SK-N-SH treated with all-trans-retinoic acid at 6 μM for 48 hours (cell line): ENCODE measurements around the gene NBEAL1.

Experiments used
- BACH2 ChIP-seq: fragments of 250-450 bp; sonication (Bioruptor Pico); IDR thresholded peaks from 2 replicates; pipeline ENCODE4 v1.9.0; 2021; ENCODE audit warnings: mild to moderate bottlenecking, borderline replicate concordance
- OSR1 ChIP-seq: fragments of 250-450 bp; sonication (Bioruptor Pico); IDR thresholded peaks from 2 replicates; pipeline ENCODE4 v1.8.0; 2022; ENCODE audit warnings: moderate library complexity, mild to moderate bottlenecking, inconsistent platforms
- PATZ1 ChIP-seq: fragments of 250-450 bp; sonication (Bioruptor Pico); IDR thresholded peaks from 2 replicates; pipeline ENCODE4 v1.8.0; 2020; ENCODE audit warnings: mild to moderate bottlenecking, moderate library complexity, borderline replicate concordance
- POU6F1 ChIP-seq: fragments of 250-450 bp; sonication (Bioruptor Pico); IDR thresholded peaks from 2 replicates; pipeline ENCODE4 v1.8.0; 2021; ENCODE audit warnings: low read depth, mild to moderate bottlenecking, moderate library complexity, borderline replicate concordance
- PPARA ChIP-seq: fragments of 250-450 bp; sonication (Bioruptor Pico); IDR thresholded peaks from 2 replicates; pipeline ENCODE4 v1.5.0; 2020; ENCODE audit warnings: mild to moderate bottlenecking, borderline replicate concordance
- TOX ChIP-seq: fragments of 250-450 bp; sonication (Bioruptor Pico); IDR thresholded peaks from 2 replicates; pipeline ENCODE4 v1.8.0; 2021; ENCODE audit warnings: mild to moderate bottlenecking, moderate library complexity, borderline replicate concordance
- ZFP30 ChIP-seq: fragments of 450-650 bp; formaldehyde crosslinking; IDR thresholded peaks from 2 replicates; pipeline ENCODE4 v1.5.0; 2022; ENCODE audit warnings: mild to moderate bottlenecking, moderate library complexity
- ZNF565 ChIP-seq: fragments of 450-650 bp; formaldehyde crosslinking; conservative IDR thresholded peaks from 2 replicates; pipeline ENCODE4 v1.5.0; 2020; ENCODE audit warnings: low read depth, mild to moderate bottlenecking, moderate library complexity
- TF ChIP-seq, protein P1 (sequence below): fragments of 250-450 bp; sonication (Bioruptor Pico); IDR thresholded peaks from 2 replicates; pipeline ENCODE4 v1.5.0; 2020; ENCODE audit warnings: mild to moderate bottlenecking, moderate library complexity

GRCh38 chr2:203045867-203046266 is 31.2 kb downstream of the NBEAL1 start:
- TF ChIP-seq ZNF565 (CRISPR knock-in tag) (no peak), TOX (CRISPR knock-in tag) (no peak), OSR1 (CRISPR knock-in tag) (no peak), ZFP30 (CRISPR knock-in tag) (no peak), PATZ1 (CRISPR knock-in tag) (no peak), PPARA (CRISPR knock-in tag) (no peak), BACH2 (CRISPR knock-in tag) (no peak), POU6F1 (CRISPR knock-in tag) (no peak)
- TF ChIP-seq, protein P1, sequence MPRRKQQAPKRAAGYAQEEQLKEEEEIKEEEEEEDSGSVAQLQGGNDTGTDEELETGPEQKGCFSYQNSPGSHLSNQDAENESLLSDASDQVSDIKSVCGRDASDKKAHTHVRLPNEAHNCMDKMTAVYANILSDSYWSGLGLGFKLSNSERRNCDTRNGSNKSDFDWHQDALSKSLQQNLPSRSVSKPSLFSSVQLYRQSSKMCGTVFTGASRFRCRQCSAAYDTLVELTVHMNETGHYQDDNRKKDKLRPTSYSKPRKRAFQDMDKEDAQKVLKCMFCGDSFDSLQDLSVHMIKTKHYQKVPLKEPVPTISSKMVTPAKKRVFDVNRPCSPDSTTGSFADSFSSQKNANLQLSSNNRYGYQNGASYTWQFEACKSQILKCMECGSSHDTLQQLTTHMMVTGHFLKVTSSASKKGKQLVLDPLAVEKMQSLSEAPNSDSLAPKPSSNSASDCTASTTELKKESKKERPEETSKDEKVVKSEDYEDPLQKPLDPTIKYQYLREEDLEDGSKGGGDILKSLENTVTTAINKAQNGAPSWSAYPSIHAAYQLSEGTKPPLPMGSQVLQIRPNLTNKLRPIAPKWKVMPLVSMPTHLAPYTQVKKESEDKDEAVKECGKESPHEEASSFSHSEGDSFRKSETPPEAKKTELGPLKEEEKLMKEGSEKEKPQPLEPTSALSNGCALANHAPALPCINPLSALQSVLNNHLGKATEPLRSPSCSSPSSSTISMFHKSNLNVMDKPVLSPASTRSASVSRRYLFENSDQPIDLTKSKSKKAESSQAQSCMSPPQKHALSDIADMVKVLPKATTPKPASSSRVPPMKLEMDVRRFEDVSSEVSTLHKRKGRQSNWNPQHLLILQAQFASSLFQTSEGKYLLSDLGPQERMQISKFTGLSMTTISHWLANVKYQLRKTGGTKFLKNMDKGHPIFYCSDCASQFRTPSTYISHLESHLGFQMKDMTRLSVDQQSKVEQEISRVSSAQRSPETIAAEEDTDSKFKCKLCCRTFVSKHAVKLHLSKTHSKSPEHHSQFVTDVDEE (CRISPR knock-in tag): no peak
